GM12878 (cell line): ENCODE measurements around the gene SLCO2A1. TPM values are rescaled to one million over a fixed set of nuclear protein-coding genes. Genes with fewer than 3 reads are reported as not detected.

Source experiments
- ATAC-seq: fragments of 200-7000 bp; cut with Tn5 transposase; 3 replicates; pipeline ENCODE4 v1.9.1; 2020; ENCODE audit warnings: mild to moderate bottlenecking, moderate library complexity
- BruUV-seq: library from RNA; stranded (reverse); fragments of 400-500 nt; replicated peaks from 2 replicates; lab custom pipeline; 2021; lab: Mats Ljungman, UMichigan
- CTCF ChIA-PET: fragments of 300-600 bp; sonication (Branson Sonifier 250); formaldehyde crosslinking; extraction: SDS; loops from one replicate; lab custom pipeline; 2021; ENCODE audit warnings: inconsistent platforms; lab: Yijun Ruan, JAX
- POLR2A ChIA-PET: fragments of 350-600 bp; formaldehyde crosslinking; extraction: SDS; loops from one replicate; lab custom pipeline; 2021; ENCODE audit warnings: inconsistent platforms; lab: Charles Lee
- RAD21 ChIA-PET: fragments of 300-600 bp; sonication (Branson Sonifier 250); formaldehyde crosslinking; loops from one replicate; lab custom pipeline; 2023; ENCODE audit warnings: antibody characterized with exemption; ENCODE audit not compliant: unreplicated experiment; lab: Charles Lee
- SMC1A ChIA-PET: fragments of 300-600 bp; sonication (Branson Sonifier 250); formaldehyde crosslinking; loops from one replicate; lab custom pipeline; 2023; ENCODE audit not compliant: unreplicated experiment, uncharacterized antibody; lab: Charles Lee
- DNase-seq: peaks from one replicate; pipeline ENCODE4 v3.0.0-alpha.2; 2011; ENCODE audit warnings: low read depth, low spot score
- FAIRE-seq: peaks from 3 replicates; lab custom pipeline; 2011; peaks lifted over from hg19 to GRCh38; lab: Jason Lieb, UNC
- H2AFZ ChIP-seq: 2 replicates; pipeline ENCODE4 v1.6.0; 2011; ENCODE audit warnings: low read depth, low read length, control low read depth; ENCODE audit not compliant: control insufficient read depth
- H3K27ac ChIP-seq: 2 replicates; pipeline ENCODE4 v1.5.1; 2011; ENCODE audit warnings: control low read depth; ENCODE audit not compliant: control insufficient read depth, insufficient read depth
- H3K27me3 ChIP-seq, 2 experiments: replicated peaks in 1 of 2; 2 replicates each; pipeline versions ENCODE4 v1.6.0 to v1.6.1; 2011; ENCODE audit warnings: low read length in 1 of 2; ENCODE audit not compliant: control insufficient read depth in 2 of 2, insufficient read depth in 2 of 2
- H3K36me3 ChIP-seq, 2 experiments: 2 replicates each; pipeline ENCODE4 v1.5.1; 2011; ENCODE audit warnings: low read length in 1 of 2; ENCODE audit not compliant: control insufficient read depth in 2 of 2, insufficient read depth in 2 of 2
- H3K4me1 ChIP-seq: 2 replicates; pipeline ENCODE4 v1.6.1; 2011; ENCODE audit warnings: mild to moderate bottlenecking, low read length, moderate library complexity, mixed read lengths; ENCODE audit not compliant: control insufficient read depth, insufficient read depth
- H3K4me2 ChIP-seq: 2 replicates; pipeline ENCODE4 v1.6.0; 2011; ENCODE audit warnings: control low read depth; ENCODE audit not compliant: control insufficient read depth, insufficient read depth
- H3K4me3 ChIP-seq: fragments of 200-600 bp; sonication (generic); 2 replicates; pipeline ENCODE4 v1.5.1; 2016
- H3K79me2 ChIP-seq: 2 replicates; pipeline ENCODE4 v1.6.0; 2011; ENCODE audit warnings: low read length; ENCODE audit not compliant: control insufficient read depth, insufficient read depth
- H3K9ac ChIP-seq: 2 replicates; pipeline ENCODE4 v1.8.0; 2011; ENCODE audit warnings: low read length, control low read depth, mixed read lengths; ENCODE audit not compliant: control insufficient read depth, insufficient read depth
- H3K9me3 ChIP-seq: replicated peaks from 3 replicates; pipeline ENCODE4 v1.5.1; 2011; ENCODE audit warnings: mild to moderate bottlenecking, low read length; ENCODE audit not compliant: control insufficient read depth, insufficient read depth
- H4K20me1 ChIP-seq: 2 replicates; pipeline ENCODE4 v1.6.0; 2011; ENCODE audit not compliant: control insufficient read depth, insufficient read depth
- ATF2 ChIP-seq: IDR thresholded peaks from 2 replicates; pipeline ENCODE4 v1.6.1; 2012; ENCODE audit warnings: low read length, inconsistent platforms
- BCLAF1 ChIP-seq: fragments of 450-650 bp; IDR thresholded peaks from 2 replicates; pipeline ENCODE4 v1.6.1; 2017; ENCODE audit warnings: antibody characterized with exemption, mild to moderate bottlenecking, moderate library complexity
- BRCA1 ChIP-seq: IDR thresholded peaks from 2 replicates; pipeline ENCODE4 v1.6.1; 2011; ENCODE audit warnings: low read depth, low read length, improper control_type of control experiment
- FOXK2 ChIP-seq: fragments of 450-650 bp; IDR thresholded peaks from 2 replicates; pipeline ENCODE4 v1.6.1; 2017; ENCODE audit warnings: mild to moderate bottlenecking, moderate library complexity
- IRF5 ChIP-seq: fragments of 450-650 bp; IDR thresholded peaks from 2 replicates; pipeline ENCODE4 v1.6.1; 2017; ENCODE audit warnings: borderline replicate concordance
- MEF2B ChIP-seq: fragments of 450-650 bp; IDR thresholded peaks from 2 replicates; pipeline ENCODE4 v1.6.1; 2018; ENCODE audit warnings: mild to moderate bottlenecking, moderate library complexity; ENCODE audit not compliant: partially characterized antibody, poor library complexity, severe bottlenecking
- NKRF ChIP-seq: fragments of 450-650 bp; conservative IDR thresholded peaks from 2 replicates; pipeline ENCODE4 v1.6.1; 2017; ENCODE audit warnings: mild to moderate bottlenecking, moderate library complexity
- NR2C1 ChIP-seq: fragments of 450-650 bp; IDR thresholded peaks from 2 replicates; pipeline ENCODE4 v1.6.1; 2017; ENCODE audit warnings: antibody characterized with exemption, mild to moderate bottlenecking, moderate library complexity
- POLR2AphosphoS5 ChIP-seq: IDR thresholded peaks from 2 replicates; pipeline ENCODE4 v1.6.1; 2011; ENCODE audit warnings: mild to moderate bottlenecking, low read length, inconsistent platforms
- TBL1XR1 ChIP-seq: IDR thresholded peaks from 2 replicates; pipeline ENCODE4 v1.6.1; 2012; ENCODE audit warnings: low read depth, low read length, improper control_type of control experiment
- WRNIP1 ChIP-seq: IDR thresholded peaks from 2 replicates; pipeline ENCODE4 v1.6.1; 2011; ENCODE audit warnings: low read depth, low read length, improper control_type of control experiment, borderline replicate concordance
- WGBS: methylation state at CpG from one replicate; pipeline ENCODE4 v1.1.6; 2016; ENCODE audit warnings: low lambda C conversion rate; ENCODE audit not compliant: insufficient replicate concordance, insufficient coverage; ENCODE audit errors: missing lambda C conversion rate; 5-methylcytosine and 5-hydroxymethylcytosine counted together
- in situ Hi-C: fragments of 300-500 bp; cut with MboI; formaldehyde crosslinking; loops from 9 replicates; pipeline ENCODE4 v1.14.3; 2018; ENCODE audit warnings: mixed read lengths
- intact Hi-C: fragments of 100-400 bp; cut with micrococcal nuclease; formaldehyde crosslinking; loops from one replicate; pipeline ENCODE4 v1.14.2; 2022; ENCODE audit not compliant: unreplicated experiment
- polyA plus RNA-seq, 11 experiments: library from polyadenylated mRNA; depleted of rRNA in 4 of 11; unstranded in 6 of 11; stranded (reverse) in 5 of 11; fragments of >200 nt; fragmentation: Nextera tagmentation in 4 of 11; fragmentation: Illumina TruSeq in 1 of 11; extraction: Ambion mirVana in 4 of 11; extraction: Trizol in 1 of 11; gene quantifications; 1 replicate in 1 of 11; 2 replicates in 10 of 11; pipeline versions ENCODE4 v1.2.1 to v1.2.3, GENCODE V29; 2011 to 2016; ENCODE audit warnings: inconsistent platforms in 2 of 11, missing spikeins in 2 of 11, low read depth in 1 of 11
- total RNA-seq, 4 experiments: library from RNA; depleted of rRNA in 3 of 4; stranded (reverse); fragments of >200 nt in 3 of 4; fragmentation: Illumina TruSeq in 1 of 4; extraction: Trizol in 1 of 4; gene quantifications; 2 replicates each; pipeline versions ENCODE4 v1.2.1 to v1.2.3, GENCODE V29; 2013 to 2021

SLCO2A1 gene
- total and polyA plus RNA-seq, 10 of the 15 experiments (the other 5 are each of a cell fraction or from before 2014, with no cell fraction given) = 0.05 TPM; not detected in 9

GRCh38 chr3:133991209-133991608, 38.5 kb downstream of the SLCO2A1 start:
- H2AFZ ChIP-seq = no peak overlapping the region
- TF ChIP-seq NR2C1 = no peak
- no peak for TF ChIP-seq BCLAF1
- TF ChIP-seq BRCA1 = no peak
- TF ChIP-seq FOXK2 = no peak
- TF ChIP-seq NKRF = no peak
- TF ChIP-seq POLR2AphosphoS5 = no peak
- TF ChIP-seq TBL1XR1 = no peak
- TF ChIP-seq WRNIP1 = no peak
- no peak for TF ChIP-seq IRF5
- no peak for TF ChIP-seq ATF2
- no peak for TF ChIP-seq MEF2B
- TF ChIP-seq, all 136 proteins: peak for 0
- Histone ChIP-seq H3K27ac (no peak overlapping the region), H3K79me2 (no peaks in the 10 kb centered on the region), H3K27me3 (no peaks in the 10 kb centered on the region; a peak in 2 of 4 replicates), H3K9ac (no peak overlapping the region), H4K20me1 (no peaks in the 10 kb centered on the region), H3K4me3 (no peak overlapping the region), H3K9me3 (no peaks in the 10 kb centered on the region), H3K36me3 (no peaks in the 10 kb centered on the region), H3K4me2 (no peak overlapping the region), H3K4me1 (no peaks in the 10 kb centered on the region)
- FAIRE-seq = no peak
- no peak for DNase-seq
- ChIA-PET POLR2A (no interaction called here), CTCF (no interaction called here), SMC1A (no interaction called here), RAD21 (no interaction called here)
- 13% methylated on average over 3 of the region's 3 CpGs for WGBS
- in situ Hi-C loops = no loop called here
- intact Hi-C loops = no loop called here
- BruUV-seq = no TSS peak
- ATAC-seq = no peak
